Left ventricle myocardium inferior (tissue), 1 donor: ENCODE data around the gene DHRS2. TPM values are rescaled to one million over a fixed set of nuclear protein-coding genes. Genes with fewer than 3 reads are reported as not detected.
"Not testable (repeated sequence)": the region's sequence is repeated elsewhere in the genome, so short reads cannot be mapped to it uniquely, and the experiment has no call there.

Experiments used
- DNase-seq: peaks from one replicate; pipeline ENCODE4 v3.0.0-alpha.2; 2020
- H3K27ac ChIP-seq: fragments of 200-600 bp; replicated peaks from 2 replicates; pipeline ENCODE4 v1.8.0; 2021
- H3K27me3 ChIP-seq: fragments of 200-600 bp; 2 replicates; pipeline ENCODE4 v1.8.0; 2021; ENCODE audit warnings: low read depth
- H3K36me3 ChIP-seq: fragments of 200-600 bp; 2 replicates; pipeline ENCODE4 v1.8.0; 2021
- H3K4me1 ChIP-seq: fragments of 200-600 bp; 2 replicates; pipeline ENCODE4 v1.8.0; 2021
- H3K4me3 ChIP-seq: fragments of 200-600 bp; 2 replicates; pipeline ENCODE4 v1.8.0; 2021; ENCODE audit warnings: mild to moderate bottlenecking, moderate library complexity
- H3K9me3 ChIP-seq: fragments of 200-600 bp; replicated peaks from 2 replicates; pipeline ENCODE4 v1.8.0; 2021
- intact Hi-C: fragments of 100-400 bp; cut with micrococcal nuclease; formaldehyde crosslinking; loops from one replicate; pipeline ENCODE4 v1.11.0; 2022
- total RNA-seq: library from RNA; stranded (reverse); fragmentation: NEBNext Ultra II Directional; extraction: Animal tissue kit (Norgen Biotek cat#: 25700); gene quantifications from one replicate; pipeline ENCODE4 v1.2.1, GENCODE V29; 2021
- TF ChIP-seq, protein P1 (sequence below): fragments of 200-600 bp; IDR thresholded peaks from 2 replicates; pipeline ENCODE4 v1.8.0; 2021; ENCODE audit warnings: antibody characterized with exemption, mild to moderate bottlenecking, borderline replicate concordance
- donor health status: DM: no; HTN: yes; CAD: no; lungs with severe emphysema.

DHRS2 gene
- total RNA-seq, 1 donor from 2014 or later = not detected

- TF ChIP-seq, protein P1, sequence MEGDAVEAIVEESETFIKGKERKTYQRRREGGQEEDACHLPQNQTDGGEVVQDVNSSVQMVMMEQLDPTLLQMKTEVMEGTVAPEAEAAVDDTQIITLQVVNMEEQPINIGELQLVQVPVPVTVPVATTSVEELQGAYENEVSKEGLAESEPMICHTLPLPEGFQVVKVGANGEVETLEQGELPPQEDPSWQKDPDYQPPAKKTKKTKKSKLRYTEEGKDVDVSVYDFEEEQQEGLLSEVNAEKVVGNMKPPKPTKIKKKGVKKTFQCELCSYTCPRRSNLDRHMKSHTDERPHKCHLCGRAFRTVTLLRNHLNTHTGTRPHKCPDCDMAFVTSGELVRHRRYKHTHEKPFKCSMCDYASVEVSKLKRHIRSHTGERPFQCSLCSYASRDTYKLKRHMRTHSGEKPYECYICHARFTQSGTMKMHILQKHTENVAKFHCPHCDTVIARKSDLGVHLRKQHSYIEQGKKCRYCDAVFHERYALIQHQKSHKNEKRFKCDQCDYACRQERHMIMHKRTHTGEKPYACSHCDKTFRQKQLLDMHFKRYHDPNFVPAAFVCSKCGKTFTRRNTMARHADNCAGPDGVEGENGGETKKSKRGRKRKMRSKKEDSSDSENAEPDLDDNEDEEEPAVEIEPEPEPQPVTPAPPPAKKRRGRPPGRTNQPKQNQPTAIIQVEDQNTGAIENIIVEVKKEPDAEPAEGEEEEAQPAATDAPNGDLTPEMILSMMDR = no peak
- H3K4me1 ChIP-seq = no peaks in the 10 kb centered on the region
- H3K27ac ChIP-seq = no peak overlapping the region
- H3K27me3 ChIP-seq = peaks cover 9% of the 10 kb centered on the region
- H3K36me3 ChIP-seq = no peaks in the 10 kb centered on the region
- DNase-seq = no peak
- H3K9me3 ChIP-seq = no peaks in the 10 kb centered on the region
- no peak overlapping the region for H3K4me3 ChIP-seq
- intact Hi-C loops = no loop called here
These were observed 33.3 kb downstream of the DHRS2 start for GRCh38 chr14:23669441-23669840.

- TF ChIP-seq, protein P1 = no peak
- Histone ChIP-seq H3K27me3 (peaks cover 15% of the 10 kb centered on the region), H3K36me3 (no peaks in the 10 kb centered on the region), H3K9me3 (no peaks in the 10 kb centered on the region), H3K27ac (no peak overlapping the region), H3K4me1 (no peaks in the 10 kb centered on the region), H3K4me3 (no peak overlapping the region)
- intact Hi-C loops = no loop called here
- no peak for DNase-seq
These were observed 34.3 kb downstream of the DHRS2 start for GRCh38 chr14:23670481-23670880.

- intact Hi-C loops = no loop called here
- no peak overlapping the region for H3K4me3 ChIP-seq
These were observed 36.0 kb downstream of the DHRS2 start for GRCh38 chr14:23672200-23672599.

GRCh38 chr14:23675337-23675736 is 39.2 kb downstream of the DHRS2 start:
- TF ChIP-seq, protein P1 = no peak
- Histone ChIP-seq H3K4me3 (no peak overlapping the region), H3K36me3 (no peaks in the 10 kb centered on the region), H3K27ac (no peak overlapping the region), H3K27me3 (peaks cover 29% of the 10 kb centered on the region), H3K4me1 (no peaks in the 10 kb centered on the region), H3K9me3 (no peaks in the 10 kb centered on the region)
- intact Hi-C loops = no loop called here
- DNase-seq = no peak

More at GRCh38 chr14:23672200-23672599, 36.0 kb downstream of the DHRS2 start:
- H3K36me3 ChIP-seq = no peaks in the 10 kb centered on the region
- no peaks in the 10 kb centered on the region for H3K9me3 ChIP-seq
- peaks cover 29% of the 10 kb centered on the region for H3K27me3 ChIP-seq
- TF ChIP-seq, protein P1 = no peak
- no peak overlapping the region for H3K27ac ChIP-seq
- no peaks in the 10 kb centered on the region for H3K4me1 ChIP-seq
- DNase-seq = no peak

DNA sequence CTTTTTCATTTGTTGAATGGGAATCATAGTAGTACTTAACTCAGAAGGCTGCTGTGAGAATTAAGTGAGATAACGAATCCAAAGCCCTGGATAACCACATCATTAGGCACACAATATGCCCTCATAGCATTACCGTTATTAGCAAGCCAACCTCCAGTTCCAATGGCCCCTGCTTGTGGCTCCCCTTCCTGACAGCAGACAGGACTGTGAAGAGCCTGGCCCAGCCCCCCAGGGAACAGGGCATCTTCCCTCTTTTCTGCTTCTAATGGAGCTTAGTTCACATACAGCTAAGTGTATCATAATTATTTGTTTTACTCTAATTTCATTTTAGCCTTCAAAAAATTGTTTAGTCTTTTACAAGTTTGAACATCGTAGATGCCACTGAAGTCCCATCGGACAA is 39.7 kb downstream of the DHRS2 start:
- Histone ChIP-seq H3K4me1 (no peaks in the 10 kb centered on the region), H3K27ac (no peak overlapping the region), H3K4me3 (no peak overlapping the region), H3K36me3 (no peaks in the 10 kb centered on the region), H3K27me3 (peaks cover 29% of the 10 kb centered on the region), H3K9me3 (no peaks in the 10 kb centered on the region)
- intact Hi-C loops = no loop called here
- DNase-seq = no peak
- TF ChIP-seq, protein P1 = no peak

DNA sequence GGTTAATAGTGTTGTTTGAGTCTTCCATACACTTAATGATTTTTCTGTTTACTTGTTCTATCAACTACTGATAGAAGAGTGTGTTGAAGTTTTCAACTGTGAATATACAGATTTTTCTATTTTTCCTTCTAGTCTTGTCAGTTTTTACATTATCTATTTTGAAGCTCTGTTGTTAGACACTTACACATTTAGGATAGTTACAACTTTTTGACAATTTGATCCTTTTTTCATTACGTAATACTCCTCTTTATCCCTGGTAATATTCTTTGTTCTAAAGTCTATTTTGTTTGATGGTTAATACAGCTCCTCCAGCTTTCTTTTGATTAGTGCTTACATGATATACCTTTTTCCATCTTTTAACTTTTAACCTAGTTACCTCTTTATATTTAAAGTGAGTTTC is 45.2 kb downstream of the DHRS2 start:
- no peak for DNase-seq
- Histone ChIP-seq H3K4me1 (no peaks in the 10 kb centered on the region), H3K27ac (no peak overlapping the region), H3K27me3 (peaks cover 41% of the 10 kb centered on the region), H3K4me3 (no peak overlapping the region), H3K36me3 (no peaks in the 10 kb centered on the region), H3K9me3 (no peaks in the 10 kb centered on the region)
- intact Hi-C loops = no loop called here
- TF ChIP-seq, protein P1 = no peak

GRCh38 chr14:23689709-23690514 is 53.7 kb downstream of the DHRS2 start:
- H3K36me3 ChIP-seq, H3K4me3 ChIP-seq, H3K9me3 ChIP-seq, DNase-seq, H3K27ac ChIP-seq, intact Hi-C loops: not testable (repeated sequence)
- Histone ChIP-seq H3K4me1 (peaks cover 17% of the 10 kb centered on the region), H3K27me3 (peaks cover 19% of the 10 kb centered on the region)
